GM12878 (cell line): ENCODE results near the gene GFRA1. TPM values are rescaled to one million over a fixed set of nuclear protein-coding genes. Genes with fewer than 3 reads are reported as not detected.

Source experiments
- ATAC-seq: fragments of 200-7000 bp; cut with Tn5 transposase; 3 replicates; pipeline ENCODE4 v1.9.1; 2020; ENCODE audit warnings: mild to moderate bottlenecking, moderate library complexity
- BruUV-seq: library from RNA; stranded (reverse); fragments of 400-500 nt; replicated peaks from 2 replicates; lab custom pipeline; 2021; lab: Mats Ljungman, UMichigan
- CTCF ChIA-PET: fragments of 300-600 bp; sonication (Branson Sonifier 250); formaldehyde crosslinking; extraction: SDS; loops from one replicate; lab custom pipeline; 2021; ENCODE audit warnings: inconsistent platforms; lab: Yijun Ruan, JAX
- POLR2A ChIA-PET: fragments of 350-600 bp; formaldehyde crosslinking; extraction: SDS; loops from one replicate; lab custom pipeline; 2021; ENCODE audit warnings: inconsistent platforms; lab: Charles Lee
- RAD21 ChIA-PET: fragments of 300-600 bp; sonication (Branson Sonifier 250); formaldehyde crosslinking; loops from one replicate; lab custom pipeline; 2023; ENCODE audit warnings: antibody characterized with exemption; ENCODE audit not compliant: unreplicated experiment; lab: Charles Lee
- SMC1A ChIA-PET: fragments of 300-600 bp; sonication (Branson Sonifier 250); formaldehyde crosslinking; loops from one replicate; lab custom pipeline; 2023; ENCODE audit not compliant: unreplicated experiment, uncharacterized antibody; lab: Charles Lee
- DNase-seq: peaks from one replicate; pipeline ENCODE4 v3.0.0-alpha.2; 2011; ENCODE audit warnings: low read depth, low spot score
- FAIRE-seq: peaks from 3 replicates; lab custom pipeline; 2011; peaks lifted over from hg19 to GRCh38; lab: Jason Lieb, UNC
- H2AFZ ChIP-seq: 2 replicates; pipeline ENCODE4 v1.6.0; 2011; ENCODE audit warnings: low read depth, low read length, control low read depth; ENCODE audit not compliant: control insufficient read depth
- H3K27ac ChIP-seq: 2 replicates; pipeline ENCODE4 v1.5.1; 2011; ENCODE audit warnings: control low read depth; ENCODE audit not compliant: control insufficient read depth, insufficient read depth
- H3K27me3 ChIP-seq, 2 experiments: replicated peaks in 1 of 2; 2 replicates each; pipeline versions ENCODE4 v1.6.0 to v1.6.1; 2011; ENCODE audit warnings: low read length in 1 of 2; ENCODE audit not compliant: control insufficient read depth in 2 of 2, insufficient read depth in 2 of 2
- H3K36me3 ChIP-seq, 2 experiments: 2 replicates each; pipeline ENCODE4 v1.5.1; 2011; ENCODE audit warnings: low read length in 1 of 2; ENCODE audit not compliant: control insufficient read depth in 2 of 2, insufficient read depth in 2 of 2
- H3K4me1 ChIP-seq: 2 replicates; pipeline ENCODE4 v1.6.1; 2011; ENCODE audit warnings: mild to moderate bottlenecking, low read length, moderate library complexity, mixed read lengths; ENCODE audit not compliant: control insufficient read depth, insufficient read depth
- H3K4me2 ChIP-seq: 2 replicates; pipeline ENCODE4 v1.6.0; 2011; ENCODE audit warnings: control low read depth; ENCODE audit not compliant: control insufficient read depth, insufficient read depth
- H3K4me3 ChIP-seq: fragments of 200-600 bp; sonication (generic); 2 replicates; pipeline ENCODE4 v1.5.1; 2016
- H3K79me2 ChIP-seq: 2 replicates; pipeline ENCODE4 v1.6.0; 2011; ENCODE audit warnings: low read length; ENCODE audit not compliant: control insufficient read depth, insufficient read depth
- H3K9ac ChIP-seq: 2 replicates; pipeline ENCODE4 v1.8.0; 2011; ENCODE audit warnings: low read length, control low read depth, mixed read lengths; ENCODE audit not compliant: control insufficient read depth, insufficient read depth
- H3K9me3 ChIP-seq: replicated peaks from 3 replicates; pipeline ENCODE4 v1.5.1; 2011; ENCODE audit warnings: mild to moderate bottlenecking, low read length; ENCODE audit not compliant: control insufficient read depth, insufficient read depth
- H4K20me1 ChIP-seq: 2 replicates; pipeline ENCODE4 v1.6.0; 2011; ENCODE audit not compliant: control insufficient read depth, insufficient read depth
- BHLHE40 ChIP-seq, 2 experiments: fragments of 450-650 bp in 1 of 2; IDR thresholded peaks; 2 replicates each; pipeline ENCODE4 v1.6.1; 2011 to 2017; ENCODE audit warnings: low read depth in 2 of 2, borderline replicate concordance in 1 of 2, improper control_type of control experiment in 1 of 2, low read length in 1 of 2, mild to moderate bottlenecking in 1 of 2
- KDM1A ChIP-seq: fragments of 200-600 bp; sonication (generic); IDR thresholded peaks from 2 replicates; pipeline ENCODE4 v1.6.1; 2016; ENCODE audit warnings: borderline replicate concordance
- MYB ChIP-seq: fragments of 150-350 bp; IDR thresholded peaks from 2 replicates; pipeline ENCODE4 v1.6.1; 2014; ENCODE audit warnings: mild to moderate bottlenecking, low read depth, low read length, borderline replicate concordance
- NFXL1 ChIP-seq: fragments of 450-650 bp; IDR thresholded peaks from 2 replicates; pipeline ENCODE4 v1.6.1; 2017; ENCODE audit warnings: antibody characterized with exemption, mild to moderate bottlenecking, borderline replicate concordance
- NFYA ChIP-seq: IDR thresholded peaks from 2 replicates; pipeline ENCODE4 v1.6.1; 2011; ENCODE audit warnings: low read depth, mild to moderate bottlenecking, low read length, improper control_type of control experiment, borderline replicate concordance
- POU2F2 ChIP-seq: IDR thresholded peaks from 3 replicates; pipeline ENCODE4 v1.6.1; 2011; ENCODE audit warnings: low read depth, mild to moderate bottlenecking, low read length, borderline replicate concordance
- RAD51 ChIP-seq: fragments of 450-650 bp; IDR thresholded peaks from 2 replicates; pipeline ENCODE4 v1.6.1; 2016; ENCODE audit warnings: moderate library complexity, mild to moderate bottlenecking, inconsistent platforms
- SRF ChIP-seq, 2 experiments: IDR thresholded peaks; 2 replicates each; pipeline ENCODE4 v1.6.1; 2011; ENCODE audit warnings: low read depth in 2 of 2, low read length in 2 of 2, mild to moderate bottlenecking in 1 of 2, moderate library complexity in 1 of 2
- STAT3 ChIP-seq: IDR thresholded peaks from 2 replicates; pipeline ENCODE4 v1.6.1; 2011; ENCODE audit warnings: low read depth, low read length, improper control_type of control experiment
- SUZ12 ChIP-seq: fragments of 200-600 bp; sonication (generic); IDR thresholded peaks from one replicate; pipeline ENCODE4 v1.6.1; 2018; ENCODE audit warnings: antibody characterized with exemption, mild to moderate bottlenecking; ENCODE audit not compliant: unreplicated experiment
- WRNIP1 ChIP-seq: IDR thresholded peaks from 2 replicates; pipeline ENCODE4 v1.6.1; 2011; ENCODE audit warnings: low read depth, low read length, improper control_type of control experiment, borderline replicate concordance
- WGBS: methylation state at CpG from one replicate; pipeline ENCODE4 v1.1.6; 2016; ENCODE audit warnings: low lambda C conversion rate; ENCODE audit not compliant: insufficient replicate concordance, insufficient coverage; ENCODE audit errors: missing lambda C conversion rate; 5-methylcytosine and 5-hydroxymethylcytosine counted together
- in situ Hi-C: fragments of 300-500 bp; cut with MboI; formaldehyde crosslinking; loops from 9 replicates; pipeline ENCODE4 v1.14.3; 2018; ENCODE audit warnings: mixed read lengths
- intact Hi-C: fragments of 100-400 bp; cut with micrococcal nuclease; formaldehyde crosslinking; loops from one replicate; pipeline ENCODE4 v1.14.2; 2022; ENCODE audit not compliant: unreplicated experiment
- polyA plus RNA-seq, 11 experiments: library from polyadenylated mRNA; depleted of rRNA in 4 of 11; unstranded in 6 of 11; stranded (reverse) in 5 of 11; fragments of >200 nt; fragmentation: Nextera tagmentation in 4 of 11; fragmentation: Illumina TruSeq in 1 of 11; extraction: Ambion mirVana in 4 of 11; extraction: Trizol in 1 of 11; gene quantifications; 1 replicate in 1 of 11; 2 replicates in 10 of 11; pipeline versions ENCODE4 v1.2.1 to v1.2.3, GENCODE V29; 2011 to 2016; ENCODE audit warnings: inconsistent platforms in 2 of 11, missing spikeins in 2 of 11, low read depth in 1 of 11
- total RNA-seq, 4 experiments: library from RNA; depleted of rRNA in 3 of 4; stranded (reverse); fragments of >200 nt in 3 of 4; fragmentation: Illumina TruSeq in 1 of 4; extraction: Trizol in 1 of 4; gene quantifications; 2 replicates each; pipeline versions ENCODE4 v1.2.1 to v1.2.3, GENCODE V29; 2013 to 2021
- TF ChIP-seq, protein P1 (sequence below): fragments of 150-350 bp; IDR thresholded peaks from 2 replicates; pipeline ENCODE4 v1.6.1; 2016; ENCODE audit warnings: low read depth, low read length
- TF ChIP-seq, protein P2 (sequence below): IDR thresholded peaks from 2 replicates; pipeline ENCODE4 v1.6.1; 2011; ENCODE audit warnings: borderline replicate concordance, low read depth, mild to moderate bottlenecking, moderate library complexity, mixed read lengths, low read length; ENCODE audit not compliant: insufficient read depth; ENCODE audit errors: extremely low read length

Gene GFRA1
- total and polyA plus RNA-seq, 10 of the 15 experiments (the other 5 are each of a cell fraction or from before 2014, with no cell fraction given) = 0.05 to 0.19 TPM; not detected in 8

DNA sequence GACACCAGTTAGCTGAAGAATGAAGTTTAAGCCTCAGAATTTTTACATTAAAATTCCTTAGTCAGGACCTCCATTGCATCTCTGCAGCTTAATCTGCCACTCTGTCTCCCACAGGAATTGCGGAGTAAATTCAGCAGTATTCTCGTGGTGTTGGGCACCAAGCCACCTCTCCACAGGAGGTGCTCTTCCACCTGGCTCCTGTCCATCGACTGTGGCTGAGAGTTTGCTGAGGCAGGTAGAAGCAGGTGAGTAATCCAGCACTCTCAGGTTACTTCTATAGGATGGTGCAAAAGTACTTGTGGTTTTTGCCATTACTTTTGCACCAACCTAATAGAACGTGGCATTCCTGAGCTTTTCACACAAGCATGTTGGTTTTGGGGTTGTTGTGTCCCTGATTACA, 134.1 kb downstream of the GFRA1 start:
- intact Hi-C loops = no loop called here
- ChIA-PET CTCF (interaction anchor here (1.1 kb wide), 1 partner anchor 18 kb away, joined by 3 read pairs; no protein-coding TSS in a partner anchor), POLR2A (no interaction called here)
- Histone ChIP-seq H3K36me3 (no peaks in the 10 kb centered on the region), H3K27me3 (no peaks in the 10 kb centered on the region), H3K9ac (no peak overlapping the region), H3K27ac (no peak overlapping the region)
- no TSS peak for BruUV-seq
- TF ChIP-seq POU2F2 = no peak
- no peak for TF ChIP-seq SUZ12
- no peak for TF ChIP-seq NFYA
- TF ChIP-seq SRF (IDR thresholded peaks at IDR 0.05; ENCODE audit: low read depth in 2 of 2, low read length in 2 of 2) = no peak
- TF ChIP-seq BHLHE40 (IDR thresholded peaks at IDR 0.05; ENCODE audit: borderline replicate concordance in 1 of 2, low read depth in 2 of 2, low read length in 1 of 2) = no peak
- TF ChIP-seq, protein P1, sequence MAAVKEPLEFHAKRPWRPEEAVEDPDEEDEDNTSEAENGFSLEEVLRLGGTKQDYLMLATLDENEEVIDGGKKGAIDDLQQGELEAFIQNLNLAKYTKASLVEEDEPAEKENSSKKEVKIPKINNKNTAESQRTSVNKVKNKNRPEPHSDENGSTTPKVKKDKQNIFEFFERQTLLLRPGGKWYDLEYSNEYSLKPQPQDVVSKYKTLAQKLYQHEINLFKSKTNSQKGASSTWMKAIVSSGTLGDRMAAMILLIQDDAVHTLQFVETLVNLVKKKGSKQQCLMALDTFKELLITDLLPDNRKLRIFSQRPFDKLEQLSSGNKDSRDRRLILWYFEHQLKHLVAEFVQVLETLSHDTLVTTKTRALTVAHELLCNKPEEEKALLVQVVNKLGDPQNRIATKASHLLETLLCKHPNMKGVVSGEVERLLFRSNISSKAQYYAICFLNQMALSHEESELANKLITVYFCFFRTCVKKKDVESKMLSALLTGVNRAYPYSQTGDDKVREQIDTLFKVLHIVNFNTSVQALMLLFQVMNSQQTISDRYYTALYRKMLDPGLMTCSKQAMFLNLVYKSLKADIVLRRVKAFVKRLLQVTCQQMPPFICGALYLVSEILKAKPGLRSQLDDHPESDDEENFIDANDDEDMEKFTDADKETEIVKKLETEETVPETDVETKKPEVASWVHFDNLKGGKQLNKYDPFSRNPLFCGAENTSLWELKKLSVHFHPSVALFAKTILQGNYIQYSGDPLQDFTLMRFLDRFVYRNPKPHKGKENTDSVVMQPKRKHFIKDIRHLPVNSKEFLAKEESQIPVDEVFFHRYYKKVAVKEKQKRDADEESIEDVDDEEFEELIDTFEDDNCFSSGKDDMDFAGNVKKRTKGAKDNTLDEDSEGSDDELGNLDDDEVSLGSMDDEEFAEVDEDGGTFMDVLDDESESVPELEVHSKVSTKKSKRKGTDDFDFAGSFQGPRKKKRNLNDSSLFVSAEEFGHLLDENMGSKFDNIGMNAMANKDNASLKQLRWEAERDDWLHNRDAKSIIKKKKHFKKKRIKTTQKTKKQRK = no peak
- no peak for TF ChIP-seq RAD51
- TF ChIP-seq KDM1A = no peak
- no peak for TF ChIP-seq WRNIP1
- TF ChIP-seq, protein P2, sequence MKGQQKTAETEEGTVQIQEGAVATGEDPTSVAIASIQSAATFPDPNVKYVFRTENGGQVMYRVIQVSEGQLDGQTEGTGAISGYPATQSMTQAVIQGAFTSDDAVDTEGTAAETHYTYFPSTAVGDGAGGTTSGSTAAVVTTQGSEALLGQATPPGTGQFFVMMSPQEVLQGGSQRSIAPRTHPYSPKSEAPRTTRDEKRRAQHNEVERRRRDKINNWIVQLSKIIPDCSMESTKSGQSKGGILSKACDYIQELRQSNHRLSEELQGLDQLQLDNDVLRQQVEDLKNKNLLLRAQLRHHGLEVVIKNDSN = no peak
- TF ChIP-seq STAT3 = no peak
- no peak for TF ChIP-seq NFXL1
- TF ChIP-seq MYB = no peak
- TF ChIP-seq, all 136 proteins: peak for 0
- Histone ChIP-seq H3K9me3 (no peaks in the 10 kb centered on the region), H3K4me2 (no peak overlapping the region), H2AFZ (no peak overlapping the region), H3K4me1 (no peaks in the 10 kb centered on the region), H3K79me2 (no peaks in the 10 kb centered on the region), H4K20me1 (no peaks in the 10 kb centered on the region), H3K4me3 (no peak overlapping the region)
- SMC1A ChIA-PET = no interaction called here
- FAIRE-seq = no peak
- RAD21 ChIA-PET = no interaction called here
- DNase-seq = no peak
- 10% methylated on average over 4 of the region's 4 CpGs for WGBS
- ATAC-seq = no peak
- in situ Hi-C loops = no loop called here
